ENCODE results near the gene ZC3H8. TPM values are rescaled to one million over a fixed set of nuclear protein-coding genes. Genes with fewer than 3 reads are reported as not detected.
A peak's percentile ranks its signal among the peaks of the same experiment; 100 is the strongest.
"Not testable (repeated sequence)": the region's sequence is repeated elsewhere in the genome, so short reads cannot be mapped to it uniquely, and the experiment has no call there.

The ZC3H8 gene
- total and polyA plus RNA-seq, 4 experiments from 2014 or later, result 8.4 to 18.9 (median 17.6) TPM

GRCh38 chr2:112220831-112221230 is 34.0 kb downstream of the ZC3H8 start:
- Histone ChIP-seq H3K4me3 (ENCODE audit: low read length in 2 of 2) (no peak overlapping the region), H3K27me3 (ENCODE audit: insufficient read depth, low read length) (no peaks in the 10 kb centered on the region), H3K27ac (ENCODE audit: low read depth, low read length) (no peak overlapping the region), H3K4me1 (ENCODE audit: insufficient read depth, low read length) (no peaks in the 10 kb centered on the region), H3K36me3 (ENCODE audit: insufficient read depth, low read length) (peaks cover 4% of the 10 kb centered on the region), H3K9me3 (ENCODE audit: control insufficient read depth in 1 of 2, low read length in 2 of 2) (no peaks in the 10 kb centered on the region)
- Mint-ChIP-seq H3K27me3 (no peaks in the 10 kb centered on the region), H3K4me3 (no peak overlapping the region), H3K4me1 (peaks cover 0 to 12% (median 7%) of the 10 kb centered on the region in 4 donors), H3K9me3 (peaks cover 0 to 19% (median 11%) of the 10 kb centered on the region in 8 donors), H3K27ac (no peak overlapping the region), H3K36me3 (peaks cover 36 to 48% of the 10 kb centered on the region in 2 donors)
- ChIA-PET POLR2A (ENCODE audit: partially characterized antibody) (interaction anchor here (1.1 kb wide), 1 partner anchor 32 kb away, joined by 3 read pairs; no protein-coding TSS in a partner anchor), CTCF (ENCODE audit: partially characterized antibody) (no interaction called here)
- intact Hi-C loops (cut with micrococcal nuclease), result no loop called here
- DNase-seq, result no peak

DNA sequence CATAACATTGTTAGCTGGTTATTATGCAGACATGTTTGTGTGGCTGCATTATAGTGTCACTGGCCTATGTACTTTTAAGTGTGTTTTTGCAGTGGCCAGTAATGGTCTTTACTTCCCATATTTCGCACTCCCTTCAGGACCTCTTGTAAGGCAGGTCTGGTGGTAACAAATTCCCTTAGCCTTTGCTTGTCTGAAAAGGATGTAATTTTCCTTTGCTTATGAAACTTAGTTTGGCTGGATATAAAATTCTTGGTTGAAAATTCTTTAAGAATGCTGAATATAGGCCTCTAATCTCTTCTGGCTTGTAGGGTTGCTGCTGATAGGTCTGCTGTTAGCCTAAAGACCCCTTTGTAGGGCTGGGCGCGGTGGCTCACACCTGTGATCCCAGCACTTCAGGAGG is 34.7 kb downstream of the ZC3H8 start:
- no peaks in the 10 kb centered on the region for H3K4me1 ChIP-seq (ENCODE audit: insufficient read depth, low read length)
- peaks cover 0 to 12% (median 7%) of the 10 kb centered on the region in 4 donors for H3K4me1 Mint-ChIP-seq
- no peaks in the 10 kb centered on the region for H3K9me3 ChIP-seq (ENCODE audit: control insufficient read depth in 1 of 2, low read length in 2 of 2)
- peaks cover 0 to 19% (median 11%) of the 10 kb centered on the region in 8 donors for H3K9me3 Mint-ChIP-seq
- peaks cover 4% of the 10 kb centered on the region for H3K36me3 ChIP-seq (ENCODE audit: insufficient read depth, low read length)
- no peak overlapping the region for H3K4me3 ChIP-seq (ENCODE audit: low read length in 2 of 2)
- intact Hi-C loops (cut with micrococcal nuclease), result no loop called here
- peak overlapping the region in 1 of 7 donors; percentile 70 for H3K27ac Mint-ChIP-seq
- H3K4me3 Mint-ChIP-seq, result no peak overlapping the region
- no peaks in the 10 kb centered on the region for H3K27me3 ChIP-seq (ENCODE audit: insufficient read depth, low read length)
- POLR2A ChIA-PET (ENCODE audit: partially characterized antibody), result no interaction called here
- H3K27me3 Mint-ChIP-seq, result no peaks in the 10 kb centered on the region
- CTCF ChIA-PET (ENCODE audit: partially characterized antibody), result no interaction called here
- H3K27ac ChIP-seq (ENCODE audit: low read depth, low read length), result no peak overlapping the region
- no peak for DNase-seq
- H3K36me3 Mint-ChIP-seq, result peaks cover 38 to 49% of the 10 kb centered on the region in 2 donors

DNA sequence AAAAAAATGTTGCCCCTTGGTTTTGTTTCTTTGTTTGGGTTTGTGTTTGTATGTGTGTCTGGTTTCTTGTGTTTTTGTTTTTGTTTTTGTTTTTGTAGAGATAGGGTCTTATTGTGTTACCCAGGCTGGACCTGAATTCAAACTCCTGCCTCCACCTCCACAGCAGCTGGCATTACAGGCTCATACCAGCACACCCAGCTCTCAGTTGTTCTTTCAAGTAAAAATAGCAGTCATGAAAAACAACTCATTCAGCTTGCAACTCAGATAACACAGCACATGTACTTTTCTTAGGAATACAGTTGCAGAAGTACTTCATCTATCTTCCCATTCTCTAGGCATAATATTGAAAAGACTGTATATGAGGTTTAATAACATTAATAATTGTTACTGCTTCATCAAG is 37.0 kb downstream of the ZC3H8 start:
- DNase-seq, result no peak
- CTCF ChIA-PET (ENCODE audit: partially characterized antibody), result interaction anchor here (2.2 kb wide), 1 partner anchor 35 kb away, joined by 6 read pairs; no protein-coding TSS in a partner anchor
- H3K27ac Mint-ChIP-seq, result no peak overlapping the region
- peaks cover 39 to 50% of the 10 kb centered on the region in 2 donors for H3K36me3 Mint-ChIP-seq
- intact Hi-C loops (cut with micrococcal nuclease), result no loop called here
- Histone ChIP-seq H3K4me1 (ENCODE audit: insufficient read depth, low read length) (no peaks in the 10 kb centered on the region), H3K9me3 (ENCODE audit: control insufficient read depth in 1 of 2, low read length in 2 of 2) (no peaks in the 10 kb centered on the region), H3K27me3 (ENCODE audit: insufficient read depth, low read length) (no peaks in the 10 kb centered on the region), H3K36me3 (ENCODE audit: insufficient read depth, low read length) (peaks cover 4% of the 10 kb centered on the region), H3K4me3 (ENCODE audit: low read length in 2 of 2) (no peak overlapping the region), H3K27ac (ENCODE audit: low read depth, low read length) (no peak overlapping the region)
- H3K27me3 Mint-ChIP-seq, result no peaks in the 10 kb centered on the region
- POLR2A ChIA-PET (ENCODE audit: partially characterized antibody), result no interaction called here
- peaks cover 2 to 19% (median 11%) of the 10 kb centered on the region in 8 donors for H3K9me3 Mint-ChIP-seq
- no peak overlapping the region for H3K4me3 Mint-ChIP-seq
- H3K4me1 Mint-ChIP-seq, result peaks cover 0 to 12% (median 7%) of the 10 kb centered on the region in 4 donors

- CTCF ChIA-PET (ENCODE audit: partially characterized antibody), result interaction anchor here (0.7 to 2.2 kb wide), 3 partner anchors 28 to 247 kb away, joined by 3 to 6 read pairs (median 3); no protein-coding TSS in a partner anchor
- Mint-ChIP-seq H3K36me3 (peaks cover 27 to 44% of the 10 kb centered on the region in 2 donors), H3K27ac (peak overlapping the region in 3 of 7 donors; percentile 32 to 66 (median 62)), H3K27me3 (no peaks in the 10 kb centered on the region), H3K4me3 (no peak overlapping the region), H3K4me1 (peaks cover 0 to 6% (median 1%) of the 10 kb centered on the region in 4 donors), H3K9me3 (peaks cover 0 to 13% (median 6%) of the 10 kb centered on the region in 8 donors)
- Histone ChIP-seq H3K36me3 (ENCODE audit: insufficient read depth, low read length) (peaks cover 4% of the 10 kb centered on the region), H3K4me3 (ENCODE audit: low read length in 2 of 2) (no peak overlapping the region), H3K27me3 (ENCODE audit: insufficient read depth, low read length) (no peaks in the 10 kb centered on the region), H3K27ac (ENCODE audit: low read depth, low read length) (no peak overlapping the region), H3K4me1 (ENCODE audit: insufficient read depth, low read length) (no peaks in the 10 kb centered on the region), H3K9me3 (ENCODE audit: control insufficient read depth in 1 of 2, low read length in 2 of 2) (no peaks in the 10 kb centered on the region)
- POLR2A ChIA-PET (ENCODE audit: partially characterized antibody), result interaction anchor here (1.3 kb wide), 1 partner anchor 24 kb away, joined by 3 read pairs; no protein-coding TSS in a partner anchor
- DNase-seq, result no peak
- intact Hi-C loops (cut with micrococcal nuclease), result no loop called here
These were observed 38.7 kb downstream of the ZC3H8 start for GRCh38 chr2:112216167-112216566.

DNA sequence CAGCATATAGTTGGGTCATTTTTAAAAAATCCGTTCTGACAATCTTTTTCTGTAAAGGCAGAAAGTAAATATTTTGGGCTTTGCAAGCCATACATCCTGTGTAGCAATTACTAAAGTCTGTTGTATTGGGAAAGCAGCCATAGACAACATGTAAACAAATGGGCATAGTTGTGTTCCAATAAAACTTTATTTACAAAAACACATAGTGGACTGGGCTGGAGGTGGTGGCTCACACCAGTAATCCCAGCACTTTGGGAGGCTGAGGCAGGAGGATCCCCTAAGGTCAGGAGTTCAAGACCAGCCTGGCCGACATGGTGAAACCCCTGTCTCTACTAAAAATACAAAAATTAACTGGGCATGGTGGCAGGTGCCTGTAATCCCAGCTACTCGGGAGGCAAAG is 46.9 kb downstream of the ZC3H8 start:
- Mint-ChIP-seq H3K36me3 (peaks cover 26 to 46% of the 10 kb centered on the region in 2 donors), H3K9me3 (peaks cover 0 to 18% (median 11%) of the 10 kb centered on the region in 8 donors), H3K27ac (peak overlapping the region in 1 of 7 donors; percentile 7)
- intact Hi-C loops (cut with micrococcal nuclease); H3K27me3 ChIP-seq (ENCODE audit: insufficient read depth, low read length); POLR2A ChIA-PET (ENCODE audit: partially characterized antibody); H3K4me1 ChIP-seq (ENCODE audit: insufficient read depth, low read length); H3K27ac ChIP-seq (ENCODE audit: low read depth, low read length); CTCF ChIA-PET (ENCODE audit: partially characterized antibody); H3K27me3 Mint-ChIP-seq; DNase-seq; H3K36me3 ChIP-seq (ENCODE audit: insufficient read depth, low read length); H3K9me3 ChIP-seq (ENCODE audit: control insufficient read depth in 1 of 2, low read length in 2 of 2); H3K4me3 ChIP-seq (ENCODE audit: low read length in 2 of 2); H3K4me1 Mint-ChIP-seq; H3K4me3 Mint-ChIP-seq: not testable (repeated sequence)

DNA sequence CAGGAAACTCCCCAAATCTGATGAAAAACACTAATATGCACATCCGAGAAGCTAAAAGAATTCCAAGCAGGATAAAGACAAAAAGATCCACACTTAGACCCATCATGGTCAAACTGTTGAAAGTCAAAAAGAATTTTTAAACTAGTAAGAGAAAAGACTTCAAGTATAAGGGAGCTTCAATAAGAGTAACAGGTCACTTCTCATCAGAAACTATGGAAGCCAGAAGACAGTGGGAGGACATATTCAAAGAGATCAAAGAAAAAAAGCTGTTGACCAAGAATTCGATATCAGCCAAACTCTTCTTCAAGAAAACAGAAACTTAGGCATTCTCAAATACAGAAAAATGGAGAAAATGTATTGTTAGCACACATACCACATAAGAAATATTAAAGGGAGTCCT is 50.4 kb downstream of the ZC3H8 start:
- POLR2A ChIA-PET (ENCODE audit: partially characterized antibody), result interaction anchor here (1.0 to 2.4 kb wide), 4 partner anchors 12 to 22 kb away, joined by 3 to 9 read pairs (median 3); no protein-coding TSS in a partner anchor
- H3K27ac Mint-ChIP-seq, result no peak overlapping the region
- Histone ChIP-seq H3K36me3 (ENCODE audit: insufficient read depth, low read length) (no peaks in the 10 kb centered on the region), H3K27ac (ENCODE audit: low read depth, low read length) (no peak overlapping the region), H3K4me1 (ENCODE audit: insufficient read depth, low read length) (no peaks in the 10 kb centered on the region), H3K9me3 (ENCODE audit: control insufficient read depth in 1 of 2, low read length in 2 of 2) (peaks cover 0 to 7% of the 10 kb centered on the region in 2 donors), H3K27me3 (ENCODE audit: insufficient read depth, low read length) (no peaks in the 10 kb centered on the region), H3K4me3 (ENCODE audit: low read length in 2 of 2) (no peak overlapping the region)
- no peak overlapping the region for H3K4me3 Mint-ChIP-seq
- peaks cover 0 to 20% (median 11%) of the 10 kb centered on the region in 8 donors for H3K9me3 Mint-ChIP-seq
- no peaks in the 10 kb centered on the region for H3K27me3 Mint-ChIP-seq
- peaks cover 33 to 45% of the 10 kb centered on the region in 2 donors for H3K36me3 Mint-ChIP-seq
- DNase-seq, result no peak
- intact Hi-C loops (cut with micrococcal nuclease), result no loop called here
- peaks cover 0 to 3% (median 1%) of the 10 kb centered on the region in 4 donors for H3K4me1 Mint-ChIP-seq
- CTCF ChIA-PET (ENCODE audit: partially characterized antibody), result interaction anchor here (1.4 kb wide), 1 partner anchor 22 kb away, joined by 8 read pairs; no protein-coding TSS in a partner anchor

DNA sequence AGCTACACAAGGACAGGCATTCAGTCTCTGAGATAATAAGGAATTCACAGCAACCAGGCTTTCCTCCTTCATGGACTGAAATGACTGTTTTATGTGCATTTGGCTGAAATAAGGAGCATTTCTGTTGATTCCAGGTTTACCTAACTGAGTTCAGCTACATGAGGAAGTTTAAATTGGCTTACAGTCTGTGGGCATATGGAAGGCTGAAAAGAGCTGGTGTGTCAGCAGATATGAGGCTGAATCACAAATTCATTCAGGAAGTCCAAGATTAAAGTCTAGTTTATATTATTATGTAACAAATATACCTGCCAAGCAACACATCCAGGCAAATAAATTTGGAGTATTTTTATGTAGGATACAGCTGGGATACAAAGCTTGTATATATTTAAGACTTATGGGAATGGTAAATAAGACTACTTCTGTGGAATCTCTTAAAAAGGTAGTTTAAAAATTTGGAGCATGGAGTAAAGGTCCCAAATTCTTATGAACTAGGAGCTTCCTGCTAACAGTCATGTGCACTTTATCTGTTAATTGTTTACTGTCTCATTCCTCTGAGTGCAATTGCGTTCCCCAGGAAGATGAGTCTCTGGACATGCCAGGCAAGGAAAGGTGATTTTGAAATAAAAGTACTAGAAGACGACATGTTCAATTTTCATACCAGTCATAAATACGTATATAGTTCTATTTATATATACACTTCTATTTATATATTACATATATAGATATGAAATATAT is 53.0 kb downstream of the ZC3H8 start:
- Mint-ChIP-seq H3K4me3 (no peak overlapping the region), H3K4me1 (peaks cover 0 to 4% (median 2%) of the 10 kb centered on the region in 4 donors), H3K27ac (no peak overlapping the region), H3K36me3 (peaks cover 34 to 48% of the 10 kb centered on the region in 2 donors), H3K9me3 (peaks cover 0 to 20% (median 11%) of the 10 kb centered on the region in 8 donors), H3K27me3 (no peaks in the 10 kb centered on the region)
- ChIA-PET POLR2A (ENCODE audit: partially characterized antibody) (interaction anchor here (0.8 to 1.7 kb wide), 3 partner anchors 11 to 20 kb away, joined by 3 to 9 read pairs (median 4); no protein-coding TSS in a partner anchor), CTCF (ENCODE audit: partially characterized antibody) (interaction anchor here (1.3 kb wide), 1 partner anchor 20 kb away, joined by 3 read pairs; no protein-coding TSS in a partner anchor)
- H3K4me1 ChIP-seq (ENCODE audit: insufficient read depth, low read length), result no peaks in the 10 kb centered on the region
- DNase-seq, result no peak
- no peaks in the 10 kb centered on the region for H3K36me3 ChIP-seq (ENCODE audit: insufficient read depth, low read length)
- intact Hi-C loops (cut with micrococcal nuclease), result no loop called here
- no peaks in the 10 kb centered on the region for H3K27me3 ChIP-seq (ENCODE audit: insufficient read depth, low read length)
- peaks cover 0 to 7% of the 10 kb centered on the region in 2 donors for H3K9me3 ChIP-seq (ENCODE audit: control insufficient read depth in 1 of 2, low read length in 2 of 2)
- no peak overlapping the region for H3K27ac ChIP-seq (ENCODE audit: low read depth, low read length)
- no peak overlapping the region for H3K4me3 ChIP-seq (ENCODE audit: low read length in 2 of 2)
